ENCODE data around the gene EVI5. TPM values are rescaled to one million over a fixed set of nuclear protein-coding genes. Genes with fewer than 3 reads are reported as not detected.
A peak's percentile ranks its signal among the peaks of the same experiment; 100 is the strongest.

EVI5 gene
- total and polyA plus RNA-seq, 12 donors: 4.6 to 46.2 (median 24.6) TPM

DNA sequence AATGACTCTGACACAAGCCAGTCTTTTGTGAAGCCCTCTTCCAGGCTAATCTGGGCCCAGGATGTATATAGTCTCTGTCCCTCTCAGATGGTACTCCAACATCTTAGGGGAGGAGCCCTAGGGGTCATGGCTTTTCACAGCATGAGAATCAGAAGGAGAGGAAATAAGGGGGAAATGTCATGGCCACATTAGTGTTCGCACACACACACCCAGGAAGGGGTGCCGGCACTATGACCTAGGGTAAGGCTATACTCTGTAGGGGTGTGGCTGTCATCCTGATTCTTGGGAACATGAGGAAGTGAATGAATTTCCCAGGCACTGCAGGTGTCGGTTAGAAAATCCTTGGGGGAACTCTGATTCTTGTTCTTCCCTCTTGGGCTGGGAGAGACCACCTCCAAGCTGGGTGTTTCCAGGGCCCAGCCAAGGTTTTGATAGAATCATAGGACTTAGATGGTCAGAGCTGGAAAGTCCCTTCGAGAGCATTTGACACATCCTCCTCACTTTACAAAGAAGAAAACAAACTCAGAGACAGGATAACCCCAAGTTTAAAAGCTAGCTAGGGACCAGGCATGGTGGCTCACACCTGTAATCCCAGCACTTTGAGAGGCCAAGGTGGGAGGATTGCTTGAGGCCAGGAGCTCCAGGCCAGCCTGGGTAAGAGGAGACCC, 320.2 kb downstream of the EVI5 start:
- H3K27me3 ChIP-seq: no peaks in the 10 kb centered on the region
- TF ChIP-seq, protein P1, sequence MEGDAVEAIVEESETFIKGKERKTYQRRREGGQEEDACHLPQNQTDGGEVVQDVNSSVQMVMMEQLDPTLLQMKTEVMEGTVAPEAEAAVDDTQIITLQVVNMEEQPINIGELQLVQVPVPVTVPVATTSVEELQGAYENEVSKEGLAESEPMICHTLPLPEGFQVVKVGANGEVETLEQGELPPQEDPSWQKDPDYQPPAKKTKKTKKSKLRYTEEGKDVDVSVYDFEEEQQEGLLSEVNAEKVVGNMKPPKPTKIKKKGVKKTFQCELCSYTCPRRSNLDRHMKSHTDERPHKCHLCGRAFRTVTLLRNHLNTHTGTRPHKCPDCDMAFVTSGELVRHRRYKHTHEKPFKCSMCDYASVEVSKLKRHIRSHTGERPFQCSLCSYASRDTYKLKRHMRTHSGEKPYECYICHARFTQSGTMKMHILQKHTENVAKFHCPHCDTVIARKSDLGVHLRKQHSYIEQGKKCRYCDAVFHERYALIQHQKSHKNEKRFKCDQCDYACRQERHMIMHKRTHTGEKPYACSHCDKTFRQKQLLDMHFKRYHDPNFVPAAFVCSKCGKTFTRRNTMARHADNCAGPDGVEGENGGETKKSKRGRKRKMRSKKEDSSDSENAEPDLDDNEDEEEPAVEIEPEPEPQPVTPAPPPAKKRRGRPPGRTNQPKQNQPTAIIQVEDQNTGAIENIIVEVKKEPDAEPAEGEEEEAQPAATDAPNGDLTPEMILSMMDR (IDR thresholded peaks at IDR 0.05): no peak

DNA sequence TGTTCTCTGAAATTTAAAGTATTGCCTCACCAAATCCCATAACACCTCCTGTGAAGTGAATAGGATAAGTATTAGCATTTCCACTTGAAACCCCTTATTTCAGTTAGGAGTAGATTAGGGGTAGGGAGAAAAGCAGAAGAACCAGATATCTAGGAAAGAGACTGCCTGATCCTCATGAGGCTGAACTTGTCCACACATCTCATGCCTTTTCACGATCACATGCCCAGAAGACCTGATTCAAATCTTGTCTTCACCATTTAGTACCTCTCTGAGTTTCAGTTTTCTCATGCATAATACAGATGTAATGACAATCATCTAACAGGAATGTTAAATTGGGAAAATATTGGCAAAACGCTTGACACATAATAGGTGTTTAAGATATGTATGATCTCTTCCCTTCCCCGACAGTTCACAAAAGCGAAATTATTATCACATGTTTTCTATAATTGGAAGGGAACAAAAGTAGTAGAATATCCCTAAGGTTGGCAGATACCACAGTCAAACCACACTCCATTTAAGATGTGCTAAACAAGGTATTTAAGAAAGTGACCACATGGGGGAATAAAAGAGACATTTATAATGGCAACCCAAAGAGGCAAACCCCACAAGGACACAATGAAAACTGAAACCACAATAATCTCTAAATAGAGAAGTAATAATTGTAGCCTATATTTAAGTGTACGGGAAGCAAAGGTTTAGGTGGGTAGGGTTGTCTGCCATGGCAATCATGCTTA, 323.4 kb downstream of the EVI5 start:
- 86 to 89% methylated on average over 5 of the region's 5 CpGs for WGBS, 2 donors
- peaks cover 0 to 73% (median 0%) of the 10 kb centered on the region in 9 donors for H3K4me1 ChIP-seq

More for the DNA sequence above, 320.2 kb downstream of the EVI5 start:
- Histone ChIP-seq H3K36me3 (no peaks in the 10 kb centered on the region), H3K27ac (no peak overlapping the region), H3K4me1 (peaks cover 0 to 58% (median 0%) of the 10 kb centered on the region in 9 donors), H3K9me3 (no peaks in the 10 kb centered on the region), H3K4me3 (no peak overlapping the region)
- ATAC-seq: no peak
- intact Hi-C loops (cut with DNase I): no loop called here
- DNase-seq: no peak
- 74 to 86% methylated on average over 4 of the region's 4 CpGs for WGBS, 2 donors

DNA sequence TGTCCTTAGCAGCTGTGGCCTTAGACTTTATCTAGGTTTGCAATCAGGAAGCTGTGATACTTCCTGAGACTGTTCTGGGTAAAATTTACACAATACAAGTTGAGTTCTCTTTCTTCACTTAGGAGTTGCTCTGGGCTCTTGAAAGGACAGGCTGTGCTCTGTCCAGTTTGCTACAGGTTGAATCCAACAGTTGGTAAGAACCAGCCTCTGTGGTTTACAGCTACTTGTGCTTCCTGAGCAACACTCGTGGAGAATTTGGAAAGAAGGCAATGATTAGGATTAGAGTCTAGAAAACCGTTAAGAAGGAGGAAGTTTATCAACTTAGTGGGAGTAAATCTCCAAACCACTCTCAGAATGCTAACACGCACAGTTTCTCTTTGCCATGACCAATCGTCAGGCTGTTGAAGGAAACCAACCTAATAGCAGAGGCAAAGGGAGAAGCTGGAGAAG, 325.0 kb downstream of the EVI5 start:
- Histone ChIP-seq H3K9me3 (no peaks in the 10 kb centered on the region), H3K4me1 (peaks cover 0 to 67% (median 0%) of the 10 kb centered on the region in 9 donors), H3K27me3 (no peaks in the 10 kb centered on the region), H3K36me3 (no peaks in the 10 kb centered on the region), H3K4me3 (peak overlapping the region in 1 of 10 donors; percentile 20), H3K27ac (peak overlapping the region in 5 of 10 donors; percentile 40 to 85 (median 57))
- no peak for DNase-seq
- intact Hi-C loops (cut with DNase I): no loop called here
- whole genome bisulfite sequencing, 2 donors: 37 to 52% methylated on average over 4 of the region's 4 CpGs
- TF ChIP-seq, protein P1 (IDR thresholded peaks at IDR 0.05): no peak
- peak in 6 of 8 donors; percentile 28 to 91 (median 68) for ATAC-seq

More for the DNA sequence above, 323.4 kb downstream of the EVI5 start:
- Histone ChIP-seq H3K27me3 (no peaks in the 10 kb centered on the region), H3K4me3 (no peak overlapping the region), H3K36me3 (no peaks in the 10 kb centered on the region), H3K27ac (peak overlapping the region in 1 of 10 donors; percentile 15), H3K9me3 (no peaks in the 10 kb centered on the region)
- no peak for ATAC-seq
- intact Hi-C loops (cut with DNase I): no loop called here
- no peak for DNase-seq
- TF ChIP-seq, protein P1 (IDR thresholded peaks at IDR 0.05): peak in 1 of 9 donors; percentile 7

Other genes starting within 250 kb of the EVI5 start
- 100 to 1,000 TPM; 468 to 646 (median 544) TPM for gene RPL5, start 46.9 kb upstream of the EVI5 start, total RNA-seq
- gene RPL5, start 46.9 kb upstream of the EVI5 start, polyA plus RNA-seq: 1,000 to 10,000 TPM; 1,383 to 1,695 TPM
- gene DIPK1A, start 176.4 kb upstream of the EVI5 start, total RNA-seq: 1 to 10 TPM; 4.5 to 8.5 (median 6.4) TPM
- 1 to 10 TPM; 3.4 to 4.5 TPM for gene DIPK1A, start 176.4 kb upstream of the EVI5 start, polyA plus RNA-seq